Measurements from ENCODE around the gene EFCAB14. TPM values are rescaled to one million over a fixed set of nuclear protein-coding genes. Genes with fewer than 3 reads are reported as not detected.

The EFCAB14 gene
- total and polyA plus RNA-seq, 2 experiments from 2014 or later = 23.3 to 49.0 TPM

DNA sequence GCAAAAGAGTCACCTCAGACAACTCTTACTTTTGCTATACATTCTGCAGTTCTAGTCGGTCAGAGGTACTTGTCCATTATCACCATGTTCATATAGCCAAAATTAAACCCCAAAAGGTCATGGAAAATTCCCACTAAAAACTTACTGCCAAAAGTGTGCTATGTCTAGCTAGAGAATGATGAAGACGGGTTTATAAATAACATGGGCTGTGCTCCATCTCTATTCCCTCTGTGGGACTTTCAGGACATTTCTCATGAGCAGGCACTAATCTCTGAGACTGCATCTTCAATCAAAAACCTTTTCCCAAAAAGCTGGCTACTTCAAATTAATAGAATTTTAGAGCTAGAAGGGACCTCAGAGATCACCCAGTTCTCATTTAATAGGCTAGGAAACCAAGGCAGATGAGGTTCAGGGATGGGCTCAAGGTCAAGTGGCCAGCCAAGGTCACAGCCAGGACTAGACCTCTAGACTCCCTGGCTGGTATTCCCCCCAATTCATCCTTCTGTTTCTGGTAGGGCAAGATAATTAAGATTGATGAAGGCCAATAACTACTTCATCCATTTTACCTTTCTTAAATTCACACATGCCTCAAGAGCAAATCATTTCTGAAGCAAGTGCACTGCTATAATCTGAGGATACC, 81.3 kb downstream of the EFCAB14 start:
- Mint-ChIP-seq H3K27ac (no peak overlapping the region), H3K4me1 (no peaks in the 10 kb centered on the region), H3K9me3 (no peaks in the 10 kb centered on the region), H3K27me3 (ENCODE audit: insufficient read depth, low read depth, poor library complexity) (no peaks in the 10 kb centered on the region), H3K36me3 (ENCODE audit: low read depth) (peaks cover 15% of the 10 kb centered on the region), H3K4me3 (no peak overlapping the region)
- DNase-seq (ENCODE audit: low spot score) = no peak
- Histone ChIP-seq H3K36me3 (ENCODE audit: insufficient read depth) (no peaks in the 10 kb centered on the region; the same call in 1 of the 2 replicates), H3K27me3 (ENCODE audit: insufficient read depth) (no peaks in the 10 kb centered on the region), H3K4me2 (no peak overlapping the region), H3K27ac (ENCODE audit: low read depth) (no peak overlapping the region), H3K9me2 (ENCODE audit: insufficient read depth) (no peaks in the 10 kb centered on the region), H4K20me1 (replicated peaks; ENCODE audit: insufficient read depth) (no peaks in the 10 kb centered on the region; the same call in none of the 2 replicates), H3K79me2 (replicated peaks; ENCODE audit: insufficient read depth) (no peaks in the 10 kb centered on the region), H2AFZ (no peak overlapping the region), H3F3A (replicated peaks; ENCODE audit: low read depth) (no peaks in the 10 kb centered on the region), H3K4me1 (ENCODE audit: insufficient read depth) (no peaks in the 10 kb centered on the region), H3K4me3 (no peak overlapping the region)
- no peak for TF ChIP-seq ZNF114 (CRISPR knock-in tag; IDR thresholded peaks at IDR 0.05)
- no peak for TF ChIP-seq EZH2 (IDR thresholded peaks at IDR 0.05; ENCODE audit: low read depth, unreplicated experiment)
- no peak for TF ChIP-seq STAT1 (IDR thresholded peaks at IDR 0.05; ENCODE audit: unreplicated experiment)
- TF ChIP-seq JUNB (IDR thresholded peaks at IDR 0.05; ENCODE audit: unreplicated experiment) = no peak
- TF ChIP-seq EZH2phosphoT487 (IDR thresholded peaks at IDR 0.05; ENCODE audit: unreplicated experiment) = no peak
- no peak for TF ChIP-seq ZNF331 (CRISPR knock-in tag; IDR thresholded peaks at IDR 0.05; ENCODE audit: low read depth)
- TF ChIP-seq, protein P1, sequence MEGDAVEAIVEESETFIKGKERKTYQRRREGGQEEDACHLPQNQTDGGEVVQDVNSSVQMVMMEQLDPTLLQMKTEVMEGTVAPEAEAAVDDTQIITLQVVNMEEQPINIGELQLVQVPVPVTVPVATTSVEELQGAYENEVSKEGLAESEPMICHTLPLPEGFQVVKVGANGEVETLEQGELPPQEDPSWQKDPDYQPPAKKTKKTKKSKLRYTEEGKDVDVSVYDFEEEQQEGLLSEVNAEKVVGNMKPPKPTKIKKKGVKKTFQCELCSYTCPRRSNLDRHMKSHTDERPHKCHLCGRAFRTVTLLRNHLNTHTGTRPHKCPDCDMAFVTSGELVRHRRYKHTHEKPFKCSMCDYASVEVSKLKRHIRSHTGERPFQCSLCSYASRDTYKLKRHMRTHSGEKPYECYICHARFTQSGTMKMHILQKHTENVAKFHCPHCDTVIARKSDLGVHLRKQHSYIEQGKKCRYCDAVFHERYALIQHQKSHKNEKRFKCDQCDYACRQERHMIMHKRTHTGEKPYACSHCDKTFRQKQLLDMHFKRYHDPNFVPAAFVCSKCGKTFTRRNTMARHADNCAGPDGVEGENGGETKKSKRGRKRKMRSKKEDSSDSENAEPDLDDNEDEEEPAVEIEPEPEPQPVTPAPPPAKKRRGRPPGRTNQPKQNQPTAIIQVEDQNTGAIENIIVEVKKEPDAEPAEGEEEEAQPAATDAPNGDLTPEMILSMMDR (conservative IDR thresholded peaks at IDR 0.05; ENCODE audit: low read depth in 2 of 2) = no peak
- no peak for TF ChIP-seq POLR2AphosphoS5 (IDR thresholded peaks at IDR 0.05; ENCODE audit: low read depth)
- TF ChIP-seq, protein P2, sequence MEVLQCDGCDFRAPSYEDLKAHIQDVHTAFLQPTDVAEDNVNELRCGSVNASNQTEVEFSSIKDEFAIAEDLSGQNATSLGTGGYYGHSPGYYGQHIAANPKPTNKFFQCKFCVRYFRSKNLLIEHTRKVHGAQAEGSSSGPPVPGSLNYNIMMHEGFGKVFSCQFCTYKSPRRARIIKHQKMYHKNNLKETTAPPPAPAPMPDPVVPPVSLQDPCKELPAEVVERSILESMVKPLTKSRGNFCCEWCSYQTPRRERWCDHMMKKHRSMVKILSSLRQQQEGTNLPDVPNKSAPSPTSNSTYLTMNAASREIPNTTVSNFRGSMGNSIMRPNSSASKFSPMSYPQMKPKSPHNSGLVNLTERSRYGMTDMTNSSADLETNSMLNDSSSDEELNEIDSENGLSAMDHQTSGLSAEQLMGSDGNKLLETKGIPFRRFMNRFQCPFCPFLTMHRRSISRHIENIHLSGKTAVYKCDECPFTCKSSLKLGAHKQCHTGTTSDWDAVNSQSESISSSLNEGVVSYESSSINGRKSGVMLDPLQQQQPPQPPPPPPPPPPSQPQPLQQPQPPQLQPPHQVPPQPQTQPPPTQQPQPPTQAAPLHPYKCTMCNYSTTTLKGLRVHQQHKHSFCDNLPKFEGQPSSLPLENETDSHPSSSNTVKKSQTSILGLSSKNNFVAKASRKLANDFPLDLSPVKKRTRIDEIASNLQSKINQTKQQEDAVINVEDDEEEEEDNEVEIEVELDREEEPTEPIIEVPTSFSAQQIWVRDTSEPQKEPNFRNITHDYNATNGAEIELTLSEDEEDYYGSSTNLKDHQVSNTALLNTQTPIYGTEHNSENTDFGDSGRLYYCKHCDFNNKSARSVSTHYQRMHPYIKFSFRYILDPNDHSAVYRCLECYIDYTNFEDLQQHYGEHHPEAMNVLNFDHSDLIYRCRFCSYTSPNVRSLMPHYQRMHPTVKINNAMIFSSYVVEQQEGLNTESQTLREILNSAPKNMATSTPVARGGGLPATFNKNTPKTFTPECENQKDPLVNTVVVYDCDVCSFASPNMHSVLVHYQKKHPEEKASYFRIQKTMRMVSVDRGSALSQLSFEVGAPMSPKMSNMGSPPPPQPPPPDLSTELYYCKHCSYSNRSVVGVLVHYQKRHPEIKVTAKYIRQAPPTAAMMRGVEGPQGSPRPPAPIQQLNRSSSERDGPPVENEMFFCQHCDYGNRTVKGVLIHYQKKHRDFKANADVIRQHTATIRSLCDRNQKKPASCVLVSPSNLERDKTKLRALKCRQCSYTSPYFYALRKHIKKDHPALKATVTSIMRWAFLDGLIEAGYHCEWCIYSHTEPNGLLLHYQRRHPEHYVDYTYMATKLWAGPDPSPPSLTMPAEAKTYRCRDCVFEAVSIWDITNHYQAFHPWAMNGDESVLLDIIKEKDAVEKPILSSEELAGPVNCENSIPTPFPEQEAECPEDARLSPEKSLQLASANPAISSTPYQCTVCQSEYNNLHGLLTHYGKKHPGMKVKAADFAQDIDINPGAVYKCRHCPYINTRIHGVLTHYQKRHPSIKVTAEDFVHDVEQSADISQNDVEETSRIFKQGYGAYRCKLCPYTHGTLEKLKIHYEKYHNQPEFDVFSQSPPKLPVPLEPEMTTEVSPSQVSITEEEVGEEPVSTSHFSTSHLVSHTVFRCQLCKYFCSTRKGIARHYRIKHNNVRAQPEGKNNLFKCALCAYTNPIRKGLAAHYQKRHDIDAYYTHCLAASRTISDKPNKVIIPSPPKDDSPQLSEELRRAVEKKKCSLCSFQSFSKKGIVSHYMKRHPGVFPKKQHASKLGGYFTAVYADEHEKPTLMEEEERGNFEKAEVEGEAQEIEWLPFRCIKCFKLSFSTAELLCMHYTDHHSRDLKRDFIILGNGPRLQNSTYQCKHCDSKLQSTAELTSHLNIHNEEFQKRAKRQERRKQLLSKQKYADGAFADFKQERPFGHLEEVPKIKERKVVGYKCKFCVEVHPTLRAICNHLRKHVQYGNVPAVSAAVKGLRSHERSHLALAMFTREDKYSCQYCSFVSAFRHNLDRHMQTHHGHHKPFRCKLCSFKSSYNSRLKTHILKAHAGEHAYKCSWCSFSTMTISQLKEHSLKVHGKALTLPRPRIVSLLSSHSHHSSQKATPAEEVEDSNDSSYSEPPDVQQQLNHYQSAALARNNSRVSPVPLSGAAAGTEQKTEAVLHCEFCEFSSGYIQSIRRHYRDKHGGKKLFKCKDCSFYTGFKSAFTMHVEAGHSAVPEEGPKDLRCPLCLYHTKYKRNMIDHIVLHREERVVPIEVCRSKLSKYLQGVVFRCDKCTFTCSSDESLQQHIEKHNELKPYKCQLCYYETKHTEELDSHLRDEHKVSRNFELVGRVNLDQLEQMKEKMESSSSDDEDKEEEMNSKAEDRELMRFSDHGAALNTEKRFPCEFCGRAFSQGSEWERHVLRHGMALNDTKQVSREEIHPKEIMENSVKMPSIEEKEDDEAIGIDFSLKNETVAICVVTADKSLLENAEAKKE (CRISPR knock-in tag; IDR thresholded peaks at IDR 0.05) = no peak
- no peak for ATAC-seq
